Pons (tissue), 1 donor: ENCODE measurements around the gene ZNRF3.
A peak's percentile ranks its signal among the peaks of the same experiment; 100 is the strongest.
"Not testable (repeated sequence)": the region's sequence is repeated elsewhere in the genome, so short reads cannot be mapped to it uniquely, and the experiment has no call there.

ENCODE experiments used
- DNase-seq: peaks from one replicate; pipeline ENCODE4 v3.0.0-alpha.2; 2016; ENCODE audit warnings: low spot score

ZNRF3 gene

DNA sequence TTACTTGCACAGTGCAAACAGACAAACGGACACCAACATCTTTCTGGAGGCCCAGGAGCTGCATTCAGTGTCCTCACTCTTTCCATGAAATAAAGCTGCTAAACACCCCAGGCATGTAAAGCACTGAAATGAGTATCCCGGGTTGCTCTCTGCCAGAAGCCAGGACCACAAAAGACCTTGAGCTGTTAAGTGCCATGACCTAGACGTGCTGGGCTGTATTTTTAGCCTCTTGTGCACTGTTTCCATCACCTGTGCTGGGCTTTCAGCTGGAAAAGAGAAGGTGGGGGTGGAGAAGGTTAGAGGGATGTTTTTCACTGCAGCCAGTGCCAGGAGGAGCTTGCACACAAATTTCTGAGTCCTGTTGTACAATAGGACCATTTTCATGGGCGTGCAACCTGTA, 186.1 kb downstream of the ZNRF3 start:
- DNase-seq, result no peak

DNA sequence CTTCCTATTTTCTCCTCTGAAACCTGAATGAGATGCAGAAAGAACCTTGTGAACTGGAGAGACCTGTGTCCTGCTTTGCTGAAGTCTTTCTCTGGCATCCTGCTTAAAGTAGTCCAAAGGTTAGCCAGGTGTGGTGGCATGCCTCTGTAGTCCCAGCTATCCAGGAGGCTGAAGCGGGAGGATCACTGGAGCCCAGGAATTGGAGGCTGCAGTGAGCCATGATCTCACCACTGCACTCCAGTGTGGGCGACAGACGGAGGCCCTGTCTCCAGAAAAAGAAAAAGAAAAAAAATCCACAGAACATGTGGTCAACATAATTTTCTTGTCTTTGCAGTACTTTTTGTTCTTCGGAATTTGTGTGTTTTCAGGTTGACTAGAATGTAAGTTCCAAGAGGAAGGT, 187.1 kb downstream of the ZNRF3 start:
- no peak for DNase-seq

DNA sequence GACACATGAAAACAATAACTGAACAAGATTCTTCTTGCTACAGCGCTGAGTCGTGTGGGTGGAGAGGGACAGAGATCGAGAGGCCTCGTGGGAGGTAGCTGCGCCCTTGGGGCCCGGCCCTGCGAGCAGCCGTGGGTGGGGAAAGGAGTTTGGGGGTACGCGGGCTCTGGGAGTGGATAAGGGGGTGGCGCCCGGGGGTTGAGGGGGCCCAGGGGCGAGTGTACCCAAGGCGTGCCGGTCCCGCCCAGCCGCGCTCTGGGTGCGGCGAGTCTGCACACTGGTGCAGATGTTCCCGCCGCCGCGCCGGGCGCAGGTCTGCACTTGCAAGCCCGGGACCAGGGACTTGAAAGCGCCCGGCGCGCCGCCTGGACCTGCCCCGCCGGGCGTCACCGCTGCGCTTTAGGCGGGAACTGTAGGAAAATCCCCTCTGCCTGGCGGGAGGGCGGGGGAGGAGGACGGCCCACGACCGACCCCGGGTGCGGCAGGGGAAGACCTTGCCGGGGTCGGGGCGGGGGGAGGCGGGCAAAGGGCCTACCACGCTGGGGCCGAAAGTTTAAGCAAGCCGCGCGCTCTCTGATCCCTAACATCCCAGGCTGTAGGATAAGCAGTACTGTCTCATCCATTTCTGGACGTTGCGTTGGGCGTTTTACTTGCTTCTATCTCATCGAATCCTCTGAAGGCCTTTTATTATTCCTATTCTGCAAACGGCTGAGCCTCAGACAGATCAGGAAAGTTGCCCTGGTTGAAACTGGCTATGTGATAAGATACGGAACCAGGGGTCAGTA, 188.1 kb downstream of the ZNRF3 start:
- DNase-seq, result no peak

- peak; percentile 66 for DNase-seq
These were observed 189.0 kb downstream of the ZNRF3 start for GRCh38 chr22:29072193-29072978.

- no peak for DNase-seq
These were observed 189.7 kb downstream of the ZNRF3 start, which contains the start of gene KREMEN1 for GRCh38 chr22:29072979-29073617. KREMEN1 (plus strand) TSS chr22:29073035; CDS start chr22:29073131, 96 bp downstream.

DNA sequence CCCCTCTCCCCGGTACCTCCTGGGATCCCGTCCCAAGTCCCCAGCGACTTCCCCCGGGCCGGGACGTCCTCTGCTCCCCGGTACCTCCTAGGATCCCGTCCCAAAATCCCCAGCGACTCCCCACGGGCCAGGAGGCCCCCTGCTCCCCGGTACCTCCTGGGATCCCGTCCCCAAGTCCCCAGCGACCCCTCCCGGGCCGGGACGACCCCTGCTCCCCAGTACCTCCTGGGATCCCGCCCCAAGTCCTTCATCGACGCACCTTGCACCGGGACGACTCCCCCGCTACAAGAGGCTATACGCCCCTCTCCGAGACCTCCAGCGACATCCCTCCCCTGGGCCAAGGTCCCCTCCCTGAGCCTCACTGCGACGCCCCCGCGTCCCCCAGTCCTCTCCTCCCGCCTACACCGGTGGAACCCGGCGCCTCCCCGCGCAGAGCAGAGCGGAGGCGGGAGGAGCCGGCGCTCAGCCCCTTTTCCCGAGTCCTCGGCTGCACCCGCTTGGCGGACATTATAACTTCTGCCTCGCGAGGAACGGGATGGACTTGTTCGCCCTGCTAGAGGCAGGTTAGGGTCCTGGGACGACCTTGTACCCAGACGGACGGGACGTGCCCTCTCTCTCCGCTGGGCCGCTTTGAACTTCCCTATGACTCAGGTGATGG, 190.4 kb downstream of the ZNRF3 start:
- no peak for DNase-seq

DNA sequence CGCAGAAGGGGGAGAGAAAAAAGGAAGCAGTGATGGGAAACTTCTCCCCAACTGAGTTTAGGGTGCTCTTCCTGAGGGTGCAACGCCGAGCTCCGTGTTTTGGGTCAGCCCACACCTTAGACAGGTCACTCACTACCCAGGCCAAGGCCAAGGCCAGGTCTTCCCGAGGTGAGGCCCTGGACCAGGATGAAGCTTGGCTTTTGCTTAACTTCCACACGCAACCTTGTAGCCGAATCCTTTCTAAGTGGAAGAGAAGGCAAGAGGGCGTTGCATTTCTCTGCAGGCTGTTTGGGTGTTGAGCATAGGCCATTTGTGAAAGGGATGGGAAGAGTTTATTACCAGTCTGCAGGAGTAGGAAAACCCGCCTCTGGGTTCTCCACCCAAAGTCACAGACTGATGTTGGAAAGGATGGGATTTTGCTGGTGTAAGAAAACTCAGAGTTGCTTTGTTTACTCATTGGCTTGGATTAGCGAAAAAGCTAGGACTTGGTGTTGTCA, 191.0 kb downstream of the ZNRF3 start:
- DNase-seq, result no peak

GRCh38 chr22:29078036-29078868, 194.9 kb downstream of the ZNRF3 start:
- DNase-seq, result no peak

- no peak for DNase-seq
These were observed 195.5 kb downstream of the ZNRF3 start for GRCh38 chr22:29078869-29079207.

- no peak for DNase-seq
These were observed 196.0 kb downstream of the ZNRF3 start for GRCh38 chr22:29079218-29079901.

GRCh38 chr22:29080106-29080975, 197.0 kb downstream of the ZNRF3 start:
- no peak for DNase-seq

DNA sequence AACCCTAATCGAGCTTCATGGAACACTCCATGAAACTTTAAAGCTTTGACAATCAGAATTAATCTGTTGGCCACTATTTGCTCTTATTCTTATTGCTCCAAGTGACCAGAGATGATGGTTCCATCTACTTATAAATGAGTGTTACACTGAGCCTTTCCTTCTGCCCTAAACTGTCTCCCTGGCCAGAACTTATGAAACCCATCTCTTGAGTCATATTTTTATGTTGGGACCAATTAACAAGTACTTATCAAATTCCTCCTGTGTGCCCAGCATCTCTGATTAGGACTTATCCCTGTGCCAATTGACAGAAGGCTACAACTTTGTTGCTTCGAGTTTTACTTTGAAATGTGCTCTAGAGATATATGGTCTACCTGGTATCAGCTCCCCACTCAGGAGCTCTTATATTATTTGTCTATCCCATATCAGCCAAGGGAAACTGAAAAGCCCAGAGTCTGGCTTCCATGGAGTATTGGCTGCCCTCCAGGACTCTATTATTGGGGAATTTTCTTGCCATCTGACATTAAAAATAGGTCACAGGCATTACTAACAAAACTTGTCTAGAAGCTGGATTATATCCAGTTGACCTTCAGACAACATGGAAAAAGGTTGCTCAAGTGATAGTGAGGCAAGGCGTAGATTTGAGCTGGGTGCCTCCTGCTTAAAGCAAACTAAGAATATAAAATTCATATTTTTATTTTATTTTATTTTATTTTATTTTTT, 198.3 kb downstream of the ZNRF3 start:
- DNase-seq, result no peak

- no peak for DNase-seq
These were observed 199.6 kb downstream of the ZNRF3 start for GRCh38 chr22:29082826-29083545.

DNA sequence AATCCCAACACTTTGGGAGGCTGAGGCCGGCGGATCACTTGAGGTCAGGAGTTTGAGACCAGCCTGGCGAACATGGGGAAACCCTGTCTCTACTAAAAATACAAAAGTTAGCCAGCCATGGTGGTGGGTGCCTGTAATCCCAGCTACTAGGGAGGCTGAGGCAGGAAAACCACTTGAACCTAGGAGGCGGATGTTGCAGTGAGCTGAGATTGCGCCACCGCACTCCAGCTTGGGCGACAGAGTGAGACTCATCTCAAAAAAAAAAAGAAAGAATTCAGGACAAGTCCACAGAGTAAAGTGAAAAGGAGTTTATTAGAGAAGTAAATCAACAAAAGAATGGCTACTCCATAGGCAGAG, 200.2 kb downstream of the ZNRF3 start:
- DNase-seq, result not testable (repeated sequence)

DNA sequence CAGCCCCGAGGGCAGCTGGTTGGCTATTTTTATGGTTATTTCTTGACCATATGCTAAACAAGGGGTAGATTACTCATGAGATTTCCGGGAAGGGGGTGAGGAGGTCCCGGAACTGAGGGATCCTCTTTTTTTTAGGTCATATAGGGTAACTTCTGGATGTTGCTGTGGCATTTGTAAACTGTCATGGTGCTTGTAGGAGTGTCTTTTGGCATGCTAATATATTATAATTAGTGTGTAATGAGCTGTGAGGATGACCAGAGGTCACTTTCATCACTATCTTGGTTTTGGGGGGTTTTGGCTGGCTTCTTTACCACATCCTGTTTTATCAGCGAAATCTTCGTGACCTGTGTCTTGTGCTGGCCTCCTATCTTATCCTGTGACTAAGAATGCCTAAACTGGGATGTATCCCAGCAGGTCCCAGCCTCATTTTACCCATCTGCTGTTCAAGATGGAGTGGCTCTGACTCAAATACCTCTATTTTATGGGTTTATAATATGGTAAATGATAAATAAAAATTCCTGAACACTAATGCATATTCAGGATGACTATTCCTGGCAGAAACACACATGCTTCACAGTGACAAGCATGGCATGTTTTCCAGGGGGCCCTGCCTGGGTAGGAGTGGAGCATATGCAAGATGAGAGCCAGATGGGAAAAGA, 200.7 kb downstream of the ZNRF3 start:
- no peak for DNase-seq

- DNase-seq, result no peak
These were observed 203.6 kb downstream of the ZNRF3 start for GRCh38 chr22:29087012-29087411.

DNA sequence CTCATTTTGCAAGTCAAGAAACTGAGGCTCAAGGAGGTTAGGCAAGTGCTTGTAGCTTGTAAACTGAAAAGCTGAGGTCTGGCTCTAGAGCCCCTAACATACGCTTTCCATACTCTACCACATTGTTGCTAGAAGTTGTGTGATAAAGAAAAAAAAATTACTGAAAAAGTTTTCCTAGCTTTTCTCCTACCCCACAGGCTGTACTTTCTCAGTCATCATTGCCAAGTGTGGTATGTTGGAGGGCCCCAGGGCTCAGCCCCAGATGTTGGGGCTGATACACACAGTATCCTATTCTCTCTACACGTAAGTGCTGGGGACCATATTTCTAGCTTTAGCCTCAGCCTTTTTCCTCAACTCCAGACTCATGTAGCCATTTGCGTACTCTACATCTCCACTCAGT, 205.4 kb downstream of the ZNRF3 start:
- no peak for DNase-seq

- no peak for DNase-seq
These were observed 206.1 kb downstream of the ZNRF3 start for GRCh38 chr22:29089507-29089906.
